GM12875 (cell line): ENCODE measurements around the gene GADD45B.

Experiments
- H3K4me3 ChIP-seq: one replicate; pipeline ENCODE4 v1.5.1; 2011; ENCODE audit warnings: low read depth, low read length, control low read depth
- CTCF ChIP-seq: IDR thresholded peaks from 2 replicates; pipeline ENCODE4 v1.5.1; 2011; ENCODE audit warnings: low read depth, mild to moderate bottlenecking, control low read depth, inconsistent platforms, low read length, moderate library complexity, borderline replicate concordance; ENCODE audit not compliant: insufficient read depth

The GADD45B gene

GRCh38 chr19:2484178-2484937 is 8.4 kb downstream of the GADD45B start:
- TF ChIP-seq CTCF: no peak
- no peak overlapping the region for H3K4me3 ChIP-seq

DNA sequence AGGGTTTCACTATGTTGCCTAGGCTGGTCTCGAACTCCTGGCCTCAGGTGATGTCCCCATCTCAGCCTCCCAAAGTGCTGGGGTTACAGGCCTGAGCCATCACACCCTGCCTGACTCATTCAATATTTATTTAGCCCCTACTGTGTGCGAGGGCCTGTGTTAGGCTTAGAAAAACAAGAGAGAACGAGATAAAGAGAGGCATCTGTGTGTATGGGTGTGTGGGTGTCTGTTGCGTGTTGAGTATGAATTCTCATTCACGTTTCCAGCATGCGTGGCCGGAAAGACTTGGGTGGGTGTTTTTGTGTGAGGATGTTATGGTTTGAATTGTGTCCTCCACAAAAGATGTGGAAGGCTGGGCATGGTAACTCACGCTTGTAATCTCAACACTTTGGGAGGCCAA is 9.5 kb downstream of the GADD45B start:
- TF ChIP-seq CTCF: no peak
- H3K4me3 ChIP-seq: no peak overlapping the region

- no peak overlapping the region for H3K4me3 ChIP-seq
- no peak for TF ChIP-seq CTCF
These were observed 11.2 kb downstream of the GADD45B start for GRCh38 chr19:2487090-2487489.

GRCh38 chr19:2487842-2488241 is 11.9 kb downstream of the GADD45B start:
- no peak overlapping the region for H3K4me3 ChIP-seq
- TF ChIP-seq CTCF: no peak

DNA sequence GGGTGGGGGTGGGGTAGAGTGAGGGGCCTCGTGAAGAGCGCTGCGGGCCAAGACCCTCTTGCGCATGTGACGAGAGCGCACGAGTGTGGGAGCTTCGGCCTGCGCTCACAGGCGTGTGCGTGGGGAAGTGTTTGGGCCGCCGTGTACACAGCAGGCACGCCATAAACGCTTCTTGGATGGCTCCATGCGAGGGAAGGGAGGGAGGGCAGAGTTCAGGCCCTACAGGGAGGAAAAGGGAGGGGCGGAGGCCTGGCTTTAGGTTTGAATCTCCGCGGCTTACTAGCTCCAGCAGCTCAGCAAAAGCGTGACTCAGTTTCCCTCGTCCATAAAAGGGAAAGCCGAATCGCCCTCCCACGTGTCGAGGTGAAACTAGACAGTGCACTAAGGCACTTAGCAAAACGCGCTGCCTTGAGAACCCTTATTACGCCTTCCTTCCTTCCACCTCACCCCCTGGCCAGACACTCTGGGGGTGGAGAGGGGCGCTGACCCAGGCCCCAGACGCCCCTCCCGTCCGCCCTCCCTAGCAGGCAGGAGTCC is 12.5 kb downstream of the GADD45B start:
- no peak overlapping the region for H3K4me3 ChIP-seq

DNA sequence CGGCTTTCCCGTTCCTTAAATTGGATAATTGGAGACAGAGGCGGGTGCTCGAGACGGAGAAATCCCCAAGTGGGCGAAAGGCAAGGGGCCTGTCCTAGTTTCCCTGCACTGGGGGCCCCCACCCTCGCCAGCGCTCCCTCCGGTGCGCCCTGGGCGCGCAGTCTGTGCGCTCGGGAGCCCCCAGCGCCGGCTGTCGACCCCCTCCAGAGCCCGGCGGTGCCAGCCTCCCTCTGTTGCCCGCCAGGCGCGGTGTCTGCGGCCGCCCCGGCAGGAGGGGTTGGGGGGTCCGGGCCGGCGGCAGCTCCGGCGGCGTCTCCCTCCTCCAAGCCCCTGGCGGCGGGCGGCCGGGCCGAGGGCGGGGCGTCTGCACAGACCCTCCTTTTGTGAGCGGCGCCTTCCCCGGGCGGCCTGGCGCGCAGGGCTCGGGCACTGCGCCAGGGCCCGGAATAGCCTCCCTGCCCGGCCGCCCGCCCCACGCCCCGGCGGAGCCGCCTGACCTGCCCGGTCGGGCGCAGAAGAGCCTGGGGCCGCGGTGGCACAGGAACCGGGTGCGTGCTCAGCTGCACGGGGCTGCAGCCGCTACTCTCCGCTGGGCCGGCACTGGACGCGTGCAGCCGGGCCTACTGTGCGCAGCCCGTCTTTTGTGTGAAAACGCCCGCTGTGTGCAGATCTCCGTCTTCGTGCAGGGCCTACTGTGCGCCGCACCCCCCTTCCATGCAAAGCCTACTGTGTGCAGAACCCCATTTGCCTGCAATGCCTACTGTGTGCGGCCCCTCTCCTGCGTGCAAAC is 13.2 kb downstream of the GADD45B start:
- TF ChIP-seq CTCF: no peak

More for the DNA sequence above, 12.5 kb downstream of the GADD45B start:
- TF ChIP-seq CTCF: no peak

More for the DNA sequence above, 13.2 kb downstream of the GADD45B start:
- peak overlapping the region; percentile 19 for H3K4me3 ChIP-seq
